NCI-H446 (cell line): ENCODE data around the gene TP53BP1.
A peak's percentile ranks its signal among the peaks of the same experiment; 100 is the strongest.

Experiments used
- DNase-seq, 2 experiments: peaks; one replicate each; lab custom pipeline; 2025; lab: John Stamatoyannopoulos, UW

The TP53BP1 gene

GRCh38 chr15:43487271-43487895 lies 5.6 kb downstream of the TP53BP1 start:
- no peak for DNase-seq

DNA sequence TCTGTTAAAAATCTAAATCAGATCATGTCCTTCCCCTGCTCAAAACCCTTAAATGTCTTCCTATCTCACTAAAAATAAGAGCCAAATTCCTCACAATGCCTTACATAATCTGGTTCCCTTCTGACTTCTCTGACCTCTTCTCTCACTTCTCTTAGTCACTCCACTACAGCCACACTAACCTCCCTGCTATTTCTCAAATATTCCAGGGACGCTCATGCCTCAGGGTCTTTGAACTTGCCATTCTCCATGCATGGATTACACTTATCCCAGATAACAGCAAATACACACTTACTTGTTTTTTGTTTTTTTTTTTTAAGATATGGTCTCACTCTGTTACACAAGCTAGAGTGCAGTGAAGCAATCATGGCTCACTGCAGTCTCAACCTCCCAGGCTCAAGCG lies 8.5 kb downstream of the TP53BP1 start:
- no peak for DNase-seq

DNA sequence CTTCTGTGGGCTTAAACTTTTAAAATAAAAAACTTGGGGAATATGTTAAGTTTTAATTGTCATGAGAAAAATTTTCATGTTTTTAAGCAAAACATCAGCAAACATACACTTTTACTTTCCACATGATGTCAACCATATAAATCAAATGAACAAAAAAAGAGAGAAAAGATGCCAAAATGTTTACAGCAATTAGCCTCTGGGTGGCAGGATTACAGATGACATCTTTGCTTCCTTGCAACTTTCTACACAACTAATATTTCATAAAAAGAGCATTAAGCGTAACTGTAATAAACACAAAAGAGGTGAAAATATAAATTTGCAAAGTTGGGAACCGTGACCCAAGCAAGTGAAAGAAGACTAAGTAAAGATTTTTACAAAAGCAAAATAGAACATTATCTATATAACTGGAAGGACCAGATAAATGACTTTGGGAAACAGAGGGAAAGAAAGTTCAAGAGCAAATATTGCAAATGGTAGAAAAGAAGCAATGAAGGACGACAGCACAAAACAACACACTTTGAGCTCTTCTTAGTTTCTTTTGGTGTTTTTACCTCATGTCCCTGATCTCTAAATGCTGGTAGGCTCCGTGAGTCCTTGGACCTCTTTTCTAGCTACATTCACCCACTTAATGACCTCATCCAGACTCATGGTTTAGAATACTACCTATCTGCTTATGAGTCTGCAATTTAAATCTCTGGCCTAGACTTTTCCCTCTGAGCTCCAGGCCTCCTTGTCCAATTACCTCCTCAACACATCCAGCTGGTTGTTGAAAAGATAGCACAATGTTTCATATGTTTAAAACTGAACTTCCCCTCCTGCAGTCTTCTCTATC lies 9.4 kb downstream of the TP53BP1 start:
- DNase-seq = peak in 1 of 2 experiments; percentile 2

GRCh38 chr15:43473885-43474284 lies 19.1 kb downstream of the TP53BP1 start:
- no peak for DNase-seq

DNA sequence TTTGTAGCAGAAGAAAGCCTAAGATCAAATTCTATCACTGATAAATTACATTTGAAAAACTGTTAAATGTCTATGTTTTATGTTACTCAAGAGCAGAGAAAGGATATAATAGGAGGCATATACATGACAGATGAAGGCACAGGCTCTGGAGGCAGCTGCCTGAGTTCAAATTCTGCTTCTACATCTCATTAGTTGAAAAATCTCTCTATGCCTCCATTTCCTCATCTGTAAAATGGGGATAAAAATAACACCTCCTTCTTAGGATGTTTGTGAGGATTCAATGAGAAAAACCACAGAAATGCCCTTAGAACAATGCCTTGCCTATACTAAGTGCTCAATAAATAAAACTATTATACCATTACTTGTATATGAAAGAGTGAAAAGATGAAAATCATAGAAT lies 21.0 kb downstream of the TP53BP1 start:
- DNase-seq = no peak

DNA sequence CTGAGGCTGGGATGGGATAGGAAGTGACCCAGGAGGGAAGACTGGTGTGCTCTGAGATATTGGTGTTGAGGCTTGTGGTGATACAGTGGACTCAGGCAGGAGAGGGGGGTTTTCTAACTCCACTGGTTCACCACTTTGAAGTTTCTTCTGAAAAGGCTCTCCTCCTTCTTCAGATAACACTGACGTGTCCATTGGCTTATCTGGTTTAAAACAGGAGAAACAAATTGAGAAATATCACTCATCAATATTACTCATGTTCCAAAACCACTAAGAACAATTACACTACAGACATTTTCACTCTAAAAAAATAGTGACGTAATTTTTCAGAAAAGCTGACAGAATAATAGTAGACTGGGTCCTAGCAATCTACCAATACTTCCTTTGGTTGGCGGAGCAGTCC lies 23.1 kb downstream of the TP53BP1 start:
- DNase-seq = no peak

DNA sequence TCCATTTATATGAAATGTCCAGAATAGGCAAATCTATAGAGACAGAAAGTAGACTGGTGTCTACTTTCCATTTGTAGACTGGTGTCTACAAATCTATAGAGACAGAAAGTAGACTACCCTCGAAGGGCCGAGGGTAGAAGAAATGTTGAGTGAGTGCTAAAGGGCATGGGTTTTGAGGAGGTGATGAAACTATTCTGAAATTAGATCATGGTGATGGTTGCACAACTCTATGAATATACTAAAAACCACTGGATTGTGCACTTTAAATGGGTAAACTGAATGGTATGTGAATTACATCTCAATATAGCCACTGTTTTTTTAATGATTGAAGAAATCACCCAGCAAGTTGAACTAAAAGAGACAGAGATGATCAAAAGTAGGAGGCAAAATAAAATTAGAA lies 27.9 kb downstream of the TP53BP1 start:
- DNase-seq = no peak

- no peak for DNase-seq
Measured at GRCh38 chr15:43463998-43464397, 29.0 kb downstream of the TP53BP1 start.

- DNase-seq = no peak
Measured at GRCh38 chr15:43463507-43463906, 29.4 kb downstream of the TP53BP1 start.

DNA sequence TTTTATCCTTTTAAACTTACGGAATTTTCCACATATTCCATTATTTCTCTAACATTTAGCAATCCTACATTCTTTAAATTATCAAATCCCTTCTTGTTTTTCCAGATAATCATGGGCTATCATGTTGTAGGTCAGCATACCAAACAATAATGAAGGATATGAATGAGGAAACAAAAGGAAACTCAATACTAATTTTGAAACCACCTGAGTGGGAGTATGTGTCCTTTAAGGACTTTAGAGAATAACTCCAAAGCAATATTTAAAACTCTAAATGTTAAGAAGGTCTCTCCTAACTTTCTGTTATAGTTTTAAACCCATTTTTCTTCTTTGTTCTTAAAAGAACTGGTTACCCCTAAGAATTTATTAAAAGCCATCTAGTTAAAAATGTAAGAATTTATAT lies 43.0 kb downstream of the TP53BP1 start:
- DNase-seq = no peak

DNA sequence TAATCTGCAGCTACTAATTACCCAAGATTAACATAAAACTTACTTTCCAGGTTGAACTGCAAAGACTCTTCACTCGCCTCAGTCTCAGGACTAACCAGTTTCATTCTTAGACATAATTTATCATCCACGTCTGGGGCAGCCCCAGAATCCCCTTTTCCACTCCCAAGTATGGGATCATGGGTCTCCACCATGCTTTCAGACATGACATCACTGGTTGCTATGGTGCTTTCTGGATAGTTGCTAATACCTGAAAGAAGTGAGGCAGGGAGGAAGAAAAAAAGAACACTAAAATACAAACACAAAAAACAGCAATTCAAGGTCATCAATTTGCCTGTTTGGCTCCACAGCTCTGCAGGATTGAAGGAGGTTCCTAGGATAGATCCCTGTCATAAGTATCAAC lies 46.6 kb downstream of the TP53BP1 start:
- no peak for DNase-seq

- peak in 1 of 2 experiments; percentile 3 for DNase-seq
Measured at GRCh38 chr15:43441316-43441715, 51.6 kb downstream of the TP53BP1 start.

DNA sequence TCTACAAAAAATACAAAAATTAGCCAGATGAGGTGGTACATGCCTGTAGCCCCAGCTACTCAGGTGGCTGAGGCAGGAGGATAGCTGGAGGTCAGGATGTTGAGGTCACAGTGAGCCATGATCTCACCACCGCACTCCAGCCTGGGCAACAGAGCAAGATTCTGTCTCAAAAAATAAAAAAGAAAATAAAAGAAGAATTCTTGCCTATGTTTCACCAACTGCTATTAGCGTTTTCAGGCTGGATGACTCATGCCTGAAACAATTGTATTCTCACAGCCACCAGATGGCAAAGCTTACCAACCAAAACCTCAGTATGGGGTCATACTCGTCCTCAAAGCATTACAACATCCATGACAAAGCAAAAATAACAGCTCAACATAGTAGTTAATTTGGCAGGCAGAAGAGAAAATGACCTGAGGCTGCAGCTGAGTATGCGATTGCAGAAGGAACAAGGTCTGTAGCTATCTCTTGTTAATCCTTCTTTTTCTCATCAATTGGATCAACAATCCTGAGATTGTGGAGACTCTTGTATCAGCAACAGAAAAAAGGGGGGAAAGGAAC lies 52.2 kb downstream of the TP53BP1 start:
- DNase-seq = peak; percentile 14 to 74

DNA sequence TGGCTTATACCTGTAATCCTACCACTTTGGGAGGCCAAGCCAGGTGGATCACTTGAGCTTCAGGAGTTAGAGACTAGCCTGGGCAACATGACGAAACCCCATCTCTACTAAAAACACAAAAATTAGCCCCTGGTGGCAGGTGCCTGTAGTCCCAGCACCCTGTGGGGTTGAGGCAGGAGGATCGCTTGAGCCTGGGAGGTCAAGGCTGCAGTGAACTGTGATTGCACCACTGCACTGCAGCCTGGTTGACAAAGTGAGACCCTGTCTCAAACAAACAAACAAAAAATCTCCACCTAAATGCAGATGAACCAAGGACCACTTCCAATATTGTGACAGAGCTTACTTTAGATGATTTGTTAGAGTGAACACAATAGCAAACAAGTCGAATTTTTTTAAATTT lies 53.7 kb downstream of the TP53BP1 start:
- no peak for DNase-seq

DNA sequence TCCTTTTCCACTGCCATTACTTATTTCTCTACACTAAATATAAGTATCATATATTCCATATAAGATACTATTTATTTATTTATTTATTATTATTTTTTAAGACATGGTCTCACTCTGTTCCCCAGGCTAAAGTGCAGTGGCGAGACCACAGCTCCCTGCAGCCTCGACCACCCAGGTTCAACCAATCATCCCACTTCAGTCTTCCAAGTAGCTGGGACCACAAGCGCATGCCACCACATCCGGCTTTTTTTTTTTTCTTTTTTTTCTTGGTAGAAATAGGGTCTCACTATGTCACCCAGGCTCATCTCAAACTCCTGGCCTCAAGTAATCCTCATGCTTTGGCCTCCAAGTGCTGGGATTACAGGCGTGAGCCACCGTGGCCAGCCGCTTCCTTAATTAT lies 56.6 kb downstream of the TP53BP1 start:
- no peak for DNase-seq

- no peak for DNase-seq
Measured at GRCh38 chr15:43434446-43434845, 58.5 kb downstream of the TP53BP1 start.

- DNase-seq = no peak
Measured at GRCh38 chr15:43433661-43434303, 59.2 kb downstream of the TP53BP1 start.

- DNase-seq = no peak
Measured at GRCh38 chr15:43433165-43433564, 59.8 kb downstream of the TP53BP1 start.

DNA sequence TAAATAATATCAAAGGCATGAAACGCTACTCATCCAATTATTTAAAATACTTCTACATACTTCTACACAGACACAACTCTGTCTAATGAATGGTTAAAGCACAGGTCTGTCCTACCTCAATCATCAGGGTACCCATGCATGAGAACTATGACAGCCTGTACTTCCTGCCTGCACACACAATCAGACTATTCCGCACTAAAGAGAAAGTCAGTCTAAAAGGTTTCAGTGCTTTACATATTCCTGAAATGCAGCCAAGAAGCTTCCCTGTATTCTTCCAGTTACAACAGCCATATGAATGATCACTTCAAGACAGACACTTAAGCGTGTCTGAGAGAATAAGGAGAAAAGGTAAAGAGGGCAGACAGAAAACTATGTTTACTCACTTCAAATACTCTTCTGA lies 63.3 kb downstream of the TP53BP1 start:
- no peak for DNase-seq

- no peak for DNase-seq
Measured at GRCh38 chr15:43423793-43424192, 69.2 kb downstream of the TP53BP1 start.

DNA sequence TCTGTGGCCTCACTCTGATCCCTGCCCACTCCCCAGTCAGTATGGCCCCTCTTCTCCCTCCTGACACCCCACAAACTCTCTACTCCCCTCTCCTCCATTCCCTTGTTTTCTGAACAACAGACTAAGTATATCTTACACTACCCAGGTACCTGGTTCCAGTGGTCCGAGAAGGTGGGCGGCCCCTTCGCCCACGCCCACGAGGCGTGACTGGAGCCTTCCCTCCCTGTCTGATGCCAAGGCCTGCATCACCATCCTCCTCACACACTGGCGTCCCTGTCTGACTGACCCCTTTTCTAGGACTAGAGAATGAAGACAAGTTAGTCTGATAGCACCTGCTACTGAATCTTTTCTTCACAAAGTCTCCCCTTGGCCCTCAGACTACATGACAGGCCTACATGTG lies 72.1 kb downstream of the TP53BP1 start:
- DNase-seq = no peak

- DNase-seq = no peak
Measured at GRCh38 chr15:43420435-43420834, 72.5 kb downstream of the TP53BP1 start.

DNA sequence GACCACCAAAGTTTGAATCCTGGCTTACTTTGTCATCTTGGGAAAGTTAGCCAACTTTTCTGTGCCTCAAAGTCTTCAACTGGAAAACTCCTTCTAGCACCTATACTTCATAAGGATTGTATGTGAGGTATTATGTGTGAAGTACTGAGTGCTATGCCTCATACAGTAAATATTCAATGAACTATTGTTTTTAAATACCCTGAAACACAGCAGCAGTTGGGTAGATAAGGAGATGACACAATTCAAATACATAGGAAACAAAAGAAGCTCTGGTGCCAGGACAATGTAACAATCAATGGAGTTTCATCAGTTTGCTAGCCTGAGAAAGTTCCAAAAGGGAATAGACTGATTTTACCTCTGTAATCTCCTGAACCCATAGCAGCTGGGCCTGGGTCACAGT lies 78.8 kb downstream of the TP53BP1 start:
- DNase-seq = no peak
